Suppressor macrophage (primary cell): ENCODE results near the gene AKAP5.

ENCODE experiments used
- DNase-seq, 4 experiments: peaks; one replicate each; pipeline ENCODE4 v3.0.0-alpha.2; 2020 to 2022
- total RNA-seq, 17 experiments: gene quantifications; one replicate each; lab custom pipeline; 2026; ENCODE audit warnings: mixed read lengths in 6 of 17, inconsistent platforms in 3 of 17; lab: John Stamatoyannopoulos, UW

Gene AKAP5
- total RNA-seq, result 0.47 to 8.9 (median 3.1) reads per million in 17 experiments

GRCh38 chr14:64465191-64465822, at the start of gene AKAP5:
Gene AKAP5 (plus strand): TSS chr14:64465499. CDS start chr14:64468395, 2,896 bp downstream.
- DNase-seq, result peak in 3 of 4 experiments; percentile 7 to 53 (median 36)

- DNase-seq, result peak in 1 of 4 experiments; percentile 14
Observed at GRCh38 chr14:64416348-64416932, 48.9 kb upstream of the AKAP5 start.

- DNase-seq, result peak; percentile 61 to 91 (median 80)
Observed at GRCh38 chr14:64417055-64417770, 48.1 kb upstream of the AKAP5 start.

- no peak for DNase-seq
Observed at GRCh38 chr14:64417771-64418125, 47.6 kb upstream of the AKAP5 start.

- DNase-seq, result no peak
Observed at GRCh38 chr14:64419003-64419402, 46.3 kb upstream of the AKAP5 start.

- DNase-seq, result no peak
Observed at GRCh38 chr14:64421166-64421565, 44.1 kb upstream of the AKAP5 start.

- no peak for DNase-seq
Observed at GRCh38 chr14:64422005-64422404, 43.3 kb upstream of the AKAP5 start.

- no peak for DNase-seq
Observed at GRCh38 chr14:64422756-64423155, 42.5 kb upstream of the AKAP5 start.

- peak in 3 of 4 experiments; percentile 10 to 23 (median 10) for DNase-seq
Observed at GRCh38 chr14:64423987-64424386, 41.3 kb upstream of the AKAP5 start.

- DNase-seq, result no peak
Observed at GRCh38 chr14:64434528-64434927, 30.8 kb upstream of the AKAP5 start.

GRCh38 chr14:64438181-64438841, 27.0 kb upstream of the AKAP5 start:
- DNase-seq, result peak in 1 of 4 experiments; percentile 8

GRCh38 chr14:64439141-64439540, 26.2 kb upstream of the AKAP5 start:
- no peak for DNase-seq

- peak in 1 of 4 experiments; percentile 18 for DNase-seq
Observed at GRCh38 chr14:64440494-64440893, 24.8 kb upstream of the AKAP5 start.

- no peak for DNase-seq
Observed at GRCh38 chr14:64442300-64442988, 22.9 kb upstream of the AKAP5 start.

GRCh38 chr14:64444140-64444539, 21.2 kb upstream of the AKAP5 start:
- DNase-seq, result no peak

GRCh38 chr14:64444984-64445845, 20.1 kb upstream of the AKAP5 start:
- DNase-seq, result peak; percentile 41 to 77 (median 72)

GRCh38 chr14:64447876-64448670, 17.2 kb upstream of the AKAP5 start:
- DNase-seq, result no peak

GRCh38 chr14:64450255-64450654, 15.0 kb upstream of the AKAP5 start:
- DNase-seq, result no peak

- DNase-seq, result no peak
Observed at GRCh38 chr14:64454671-64455070, 10.6 kb upstream of the AKAP5 start.

GRCh38 chr14:64459405-64460136, 5.7 kb upstream of the AKAP5 start:
- no peak for DNase-seq
